Measurements from ENCODE around the gene ZG16B. TPM values are rescaled to one million over a fixed set of nuclear protein-coding genes. Genes with fewer than 3 reads are reported as not detected.

Gene ZG16B
- total RNA-seq, 1 experiment from 2014 or later = 0.34 TPM

GRCh38 chr16:2787961-2788360, 42.1 kb upstream of the ZG16B start:
- Mint-ChIP-seq H3K36me3 (ENCODE audit: insufficient read depth, unreplicated experiment) (no peaks in the 10 kb centered on the region), H3K27ac (ENCODE audit: unreplicated experiment) (no peak overlapping the region), H3K4me3 (ENCODE audit: unreplicated experiment) (no peak overlapping the region), H3K4me1 (ENCODE audit: low read depth, unreplicated experiment) (peaks cover 6% of the 10 kb centered on the region), H3K9me3 (ENCODE audit: unreplicated experiment) (no peaks in the 10 kb centered on the region), H3K27me3 (ENCODE audit: insufficient read depth, unreplicated experiment) (no peaks in the 10 kb centered on the region)
- Histone ChIP-seq H3K36me3 (ENCODE audit: control insufficient read depth, insufficient read depth, low read length) (no peaks in the 10 kb centered on the region), H3K9me3 (no peaks in the 10 kb centered on the region), H3K27me3 (replicated peaks; ENCODE audit: control insufficient read depth, insufficient read depth, low read length) (no peaks in the 10 kb centered on the region), H3K4me1 (no peaks in the 10 kb centered on the region), H3K4me3 (ENCODE audit: low read depth, low read length) (no peak overlapping the region)
- DNase-seq = no peak
- BruUV-seq (replicated peaks) = no TSS peak
- CTCF ChIA-PET = no interaction called here
- POLR2A ChIA-PET = no interaction called here
- intact Hi-C loops (cut with micrococcal nuclease; ENCODE audit: unreplicated experiment) = no loop called here
- TF ChIP-seq CTCF (IDR thresholded peaks at IDR 0.05; ENCODE audit: insufficient read depth in 1 of 2, low read depth in 1 of 2, low read length in 1 of 2, severe bottlenecking in 1 of 2, unreplicated experiment in 1 of 2) = no peak

GRCh38 chr16:2790631-2791030, 39.5 kb upstream of the ZG16B start:
- POLR2A ChIA-PET = no interaction called here
- no peaks in the 10 kb centered on the region for H3K27me3 Mint-ChIP-seq (ENCODE audit: insufficient read depth, unreplicated experiment)
- H3K4me1 Mint-ChIP-seq (ENCODE audit: low read depth, unreplicated experiment) = peaks cover 10% of the 10 kb centered on the region
- H3K36me3 ChIP-seq (ENCODE audit: control insufficient read depth, insufficient read depth, low read length) = no peaks in the 10 kb centered on the region
- no peak overlapping the region for H3K27ac Mint-ChIP-seq (ENCODE audit: unreplicated experiment)
- no peaks in the 10 kb centered on the region for H3K9me3 Mint-ChIP-seq (ENCODE audit: unreplicated experiment)
- intact Hi-C loops (cut with micrococcal nuclease; ENCODE audit: unreplicated experiment) = loop anchor here (5.0 kb wide), 1 partner anchor 57 kb away; no protein-coding TSS in a partner anchor
- no peak for TF ChIP-seq CTCF (IDR thresholded peaks at IDR 0.05; ENCODE audit: insufficient read depth in 1 of 2, low read depth in 1 of 2, low read length in 1 of 2, severe bottlenecking in 1 of 2, unreplicated experiment in 1 of 2)
- H3K27me3 ChIP-seq (replicated peaks; ENCODE audit: control insufficient read depth, insufficient read depth, low read length) = no peaks in the 10 kb centered on the region
- peaks cover 16% of the 10 kb centered on the region for H3K4me1 ChIP-seq
- CTCF ChIA-PET = no interaction called here
- H3K4me3 Mint-ChIP-seq (ENCODE audit: unreplicated experiment) = no peak overlapping the region
- peaks cover 4% of the 10 kb centered on the region for H3K36me3 Mint-ChIP-seq (ENCODE audit: insufficient read depth, unreplicated experiment)
- no TSS peak for BruUV-seq (replicated peaks)
- no peaks in the 10 kb centered on the region for H3K9me3 ChIP-seq
- DNase-seq = no peak
- H3K4me3 ChIP-seq (ENCODE audit: low read depth, low read length) = no peak overlapping the region

- intact Hi-C loops (cut with micrococcal nuclease; ENCODE audit: unreplicated experiment) = loop anchor here (5.0 kb wide), 1 partner anchor 56 kb away; no protein-coding TSS in a partner anchor
- no peak overlapping the region for H3K4me3 Mint-ChIP-seq (ENCODE audit: unreplicated experiment)
- ChIA-PET CTCF (no interaction called here), POLR2A (interaction anchor here (0.7 kb wide), 1 partner anchor 85 kb away, joined by 5 read pairs; no protein-coding TSS in a partner anchor)
- no peak overlapping the region for H3K27ac Mint-ChIP-seq (ENCODE audit: unreplicated experiment)
- Histone ChIP-seq H3K4me3 (ENCODE audit: low read depth, low read length) (no peak overlapping the region), H3K27me3 (replicated peaks; ENCODE audit: control insufficient read depth, insufficient read depth, low read length) (no peaks in the 10 kb centered on the region), H3K9me3 (no peaks in the 10 kb centered on the region), H3K36me3 (ENCODE audit: control insufficient read depth, insufficient read depth, low read length) (no peaks in the 10 kb centered on the region), H3K4me1 (peaks cover 22% of the 10 kb centered on the region)
- H3K4me1 Mint-ChIP-seq (ENCODE audit: low read depth, unreplicated experiment) = peaks cover 16% of the 10 kb centered on the region
- H3K36me3 Mint-ChIP-seq (ENCODE audit: insufficient read depth, unreplicated experiment) = peaks cover 4% of the 10 kb centered on the region
- no peaks in the 10 kb centered on the region for H3K27me3 Mint-ChIP-seq (ENCODE audit: insufficient read depth, unreplicated experiment)
- no peaks in the 10 kb centered on the region for H3K9me3 Mint-ChIP-seq (ENCODE audit: unreplicated experiment)
- DNase-seq = no peak
- no peak for TF ChIP-seq CTCF (IDR thresholded peaks at IDR 0.05; ENCODE audit: insufficient read depth in 1 of 2, low read depth in 1 of 2, low read length in 1 of 2, severe bottlenecking in 1 of 2, unreplicated experiment in 1 of 2)
- no TSS peak for BruUV-seq (replicated peaks)
These were observed 38.9 kb upstream of the ZG16B start for GRCh38 chr16:2791174-2791573.
